HEK293T (cell line): ENCODE measurements around the gene CRABP2.

Source experiments
- BHLHE40 ChIP-seq: fragments of 450-650 bp; IDR thresholded peaks from 2 replicates; pipeline ENCODE4 v1.6.1; 2016; ENCODE audit warnings: mild to moderate bottlenecking, moderate library complexity, borderline replicate concordance
- ELF4 ChIP-seq: fragments of 450-650 bp; IDR thresholded peaks from 2 replicates; pipeline ENCODE4 v1.6.1; 2017; ENCODE audit warnings: antibody characterized with exemption
- FOXA1 ChIP-seq: fragments of 450-650 bp; IDR thresholded peaks from 2 replicates; pipeline ENCODE4 v1.6.1; 2016; ENCODE audit warnings: mild to moderate bottlenecking
- FOXK2 ChIP-seq: fragments of 450-650 bp; IDR thresholded peaks from 2 replicates; pipeline ENCODE4 v1.6.1; 2016; ENCODE audit warnings: mild to moderate bottlenecking
- FOXM1 ChIP-seq: fragments of 450-650 bp; IDR thresholded peaks from 2 replicates; pipeline ENCODE4 v1.6.1; 2017; ENCODE audit warnings: mild to moderate bottlenecking, borderline replicate concordance
- HDGF ChIP-seq: fragments of 450-650 bp; IDR thresholded peaks from 2 replicates; pipeline ENCODE4 v1.6.1; 2017; ENCODE audit warnings: antibody characterized with exemption, borderline replicate concordance
- L3MBTL2 ChIP-seq: fragments of 450-650 bp; conservative IDR thresholded peaks from 2 replicates; pipeline ENCODE4 v1.6.1; 2016; ENCODE audit warnings: mild to moderate bottlenecking
- LEF1 ChIP-seq: fragments of 450-650 bp; IDR thresholded peaks from 2 replicates; pipeline ENCODE4 v1.6.1; 2017; ENCODE audit warnings: mild to moderate bottlenecking, borderline replicate concordance
- PKNOX1 ChIP-seq: fragments of 450-650 bp; IDR thresholded peaks from 2 replicates; pipeline ENCODE4 v1.6.1; 2016
- SP1 ChIP-seq: fragments of 450-650 bp; IDR thresholded peaks from 2 replicates; pipeline ENCODE4 v1.6.1; 2017
- SUZ12 ChIP-seq: fragments of 450-650 bp; IDR thresholded peaks from 2 replicates; pipeline ENCODE4 v1.6.1; 2016; ENCODE audit warnings: mild to moderate bottlenecking

GRCh38 chr1:156658496-156658895 is 46.9 kb downstream of the CRABP2 start:
- TF ChIP-seq ELF4 (no peak), LEF1 (no peak), FOXA1 (no peak), HDGF (no peak), FOXM1 (no peak), SP1 (no peak), BHLHE40 (no peak), FOXK2 (no peak), L3MBTL2 (no peak), SUZ12 (no peak), PKNOX1 (no peak)
